Mesothelial cell of epicardium (in vitro differentiated cells): ENCODE results near the gene TP53I11. TPM values are rescaled to one million over a fixed set of nuclear protein-coding genes. Genes with fewer than 3 reads are reported as not detected.

Experiments used
- DNase-seq, 2 experiments: peaks; one replicate each; pipeline ENCODE4 v3.0.0; 2021; ENCODE audit warnings: low spot score in 2 of 2; ENCODE audit not compliant: unreplicated experiment in 2 of 2
- H3K27ac Mint-ChIP-seq: 2 replicates; pipeline ENCODE4 v1.8.0; 2021; ENCODE audit warnings: mixed read lengths
- H3K27me3 Mint-ChIP-seq: 2 replicates; pipeline ENCODE4 v1.8.0; 2021; ENCODE audit warnings: low read depth, mixed read lengths
- H3K36me3 Mint-ChIP-seq: 2 replicates; pipeline ENCODE4 v1.8.0; 2021; ENCODE audit warnings: mixed read lengths
- H3K4me1 Mint-ChIP-seq: 2 replicates; pipeline ENCODE4 v1.8.0; 2021; ENCODE audit warnings: mixed read lengths
- H3K4me3 Mint-ChIP-seq: 2 replicates; pipeline ENCODE4 v1.8.0; 2021; ENCODE audit warnings: mild to moderate bottlenecking, moderate library complexity, mixed read lengths
- H3K9me3 Mint-ChIP-seq: 2 replicates; pipeline ENCODE4 v1.8.0; 2021; ENCODE audit warnings: mixed read lengths
- CTCF ChIP-seq: fragments of 200-600 bp; sonication (generic); IDR thresholded peaks from one replicate; pipeline ENCODE4 v1.5.0; 2021; ENCODE audit warnings: antibody characterized with exemption; ENCODE audit not compliant: unreplicated experiment
- total RNA-seq: library from RNA; stranded (reverse); gene quantifications from 3 replicates; pipeline ENCODE4 v1.2.1, GENCODE V29; 2021

TP53I11 gene
- total RNA-seq, 1 donor from 2014 or later: 81.0 TPM

DNA sequence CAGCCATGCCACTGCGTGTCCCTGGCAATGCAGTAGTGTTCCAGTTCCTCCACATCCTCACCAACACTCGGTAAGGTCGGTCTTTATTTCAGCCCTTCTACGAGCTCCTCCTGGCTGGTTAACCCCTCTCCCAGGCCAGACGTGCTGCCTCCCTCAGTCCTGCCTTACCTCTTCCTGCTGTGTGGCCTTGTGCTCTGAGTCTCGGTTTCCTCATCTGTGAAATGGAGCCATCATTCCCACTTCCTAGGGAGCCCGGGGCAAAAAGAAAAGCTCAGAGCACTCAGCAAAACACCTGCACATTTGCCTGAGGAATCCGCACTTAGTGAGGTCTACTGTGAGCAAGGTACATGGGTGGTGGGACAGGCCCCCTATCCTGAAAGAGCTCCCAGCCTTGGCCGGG is 9.8 kb downstream of the TP53I11 start:
- Mint-ChIP-seq H3K4me3 (no peak overlapping the region), H3K27ac (no peak overlapping the region), H3K36me3 (peaks cover 5% of the 10 kb centered on the region), H3K9me3 (no peaks in the 10 kb centered on the region), H3K4me1 (peaks cover 25% of the 10 kb centered on the region), H3K27me3 (no peaks in the 10 kb centered on the region)
- no peak for DNase-seq
- TF ChIP-seq CTCF: no peak

DNA sequence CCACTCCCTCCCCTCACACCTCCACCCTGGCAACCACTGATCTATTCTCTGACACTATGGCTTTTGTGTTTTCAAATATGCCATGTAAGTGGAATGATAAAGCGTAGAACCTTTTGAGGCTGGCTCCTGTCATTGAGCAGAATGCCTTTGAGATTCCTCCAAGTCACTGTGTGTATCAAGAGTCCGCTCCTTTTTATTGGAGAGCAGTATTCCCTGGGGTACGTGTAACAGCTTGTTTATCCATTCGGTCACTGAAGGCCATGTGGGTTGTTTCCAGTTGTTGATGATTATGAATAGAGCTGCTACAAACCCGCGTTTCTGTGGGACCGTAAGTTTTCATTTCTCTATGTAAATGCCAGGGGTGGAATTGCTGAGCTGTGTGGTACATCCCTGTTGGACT is 10.3 kb downstream of the TP53I11 start:
- TF ChIP-seq CTCF: no peak
- Mint-ChIP-seq H3K27me3 (no peaks in the 10 kb centered on the region), H3K4me1 (peaks cover 25% of the 10 kb centered on the region), H3K27ac (no peak overlapping the region), H3K9me3 (no peaks in the 10 kb centered on the region), H3K4me3 (no peak overlapping the region), H3K36me3 (peaks cover 5% of the 10 kb centered on the region)
- DNase-seq: no peak

GRCh38 chr11:44939673-44940395 is 10.8 kb downstream of the TP53I11 start:
- H3K4me3 Mint-ChIP-seq: no peak overlapping the region
- no peak for DNase-seq
- H3K27ac Mint-ChIP-seq: no peak overlapping the region
- no peaks in the 10 kb centered on the region for H3K27me3 Mint-ChIP-seq
- H3K4me1 Mint-ChIP-seq: peaks cover 21% of the 10 kb centered on the region
- no peak for TF ChIP-seq CTCF
- peaks cover 5% of the 10 kb centered on the region for H3K36me3 Mint-ChIP-seq
- no peaks in the 10 kb centered on the region for H3K9me3 Mint-ChIP-seq

DNA sequence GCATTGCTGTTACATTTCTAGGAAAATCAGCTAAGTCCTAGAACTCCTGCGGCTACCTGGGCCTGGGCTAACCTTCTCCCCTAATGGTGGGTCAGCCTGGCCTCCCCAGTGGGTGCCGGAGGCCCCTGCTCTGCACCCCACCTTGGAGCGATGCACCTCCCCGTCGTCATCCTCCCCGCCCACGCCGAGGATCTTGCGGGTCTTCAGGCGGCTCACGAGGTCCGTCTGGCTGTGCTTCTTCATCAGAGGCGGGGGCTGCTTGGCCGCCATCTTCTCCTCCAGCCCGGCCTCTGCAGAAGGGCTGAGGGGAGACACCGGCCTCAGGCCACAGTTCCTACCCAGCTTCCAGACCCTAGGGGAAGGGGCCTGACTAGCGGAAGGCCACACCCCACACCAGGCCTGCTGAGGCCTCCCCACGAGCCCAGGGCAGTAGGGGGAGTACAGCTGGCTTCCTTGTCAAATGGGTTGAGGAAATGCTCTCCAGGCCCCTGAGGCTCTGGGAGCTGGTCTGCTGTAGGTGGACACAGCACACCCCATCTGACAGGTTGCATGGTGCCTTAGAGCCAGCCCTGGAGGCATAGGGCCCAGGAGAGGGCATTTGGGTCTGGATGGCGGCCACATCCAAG is 12.5 kb downstream of the TP53I11 start:
- Mint-ChIP-seq H3K27ac (no peak overlapping the region), H3K9me3 (no peaks in the 10 kb centered on the region), H3K4me3 (no peak overlapping the region), H3K4me1 (peaks cover 4% of the 10 kb centered on the region), H3K27me3 (no peaks in the 10 kb centered on the region), H3K36me3 (peaks cover 5% of the 10 kb centered on the region)
- no peak for TF ChIP-seq CTCF
- DNase-seq: no peak

GRCh38 chr11:44936951-44937543 is 13.6 kb downstream of the TP53I11 start:
- Mint-ChIP-seq H3K4me1 (no peaks in the 10 kb centered on the region), H3K4me3 (no peak overlapping the region), H3K9me3 (no peaks in the 10 kb centered on the region), H3K27ac (no peak overlapping the region), H3K27me3 (no peaks in the 10 kb centered on the region), H3K36me3 (peaks cover 5% of the 10 kb centered on the region)
- no peak for DNase-seq
- no peak for TF ChIP-seq CTCF
